ENCODE results near the gene LYPD6.

DNA sequence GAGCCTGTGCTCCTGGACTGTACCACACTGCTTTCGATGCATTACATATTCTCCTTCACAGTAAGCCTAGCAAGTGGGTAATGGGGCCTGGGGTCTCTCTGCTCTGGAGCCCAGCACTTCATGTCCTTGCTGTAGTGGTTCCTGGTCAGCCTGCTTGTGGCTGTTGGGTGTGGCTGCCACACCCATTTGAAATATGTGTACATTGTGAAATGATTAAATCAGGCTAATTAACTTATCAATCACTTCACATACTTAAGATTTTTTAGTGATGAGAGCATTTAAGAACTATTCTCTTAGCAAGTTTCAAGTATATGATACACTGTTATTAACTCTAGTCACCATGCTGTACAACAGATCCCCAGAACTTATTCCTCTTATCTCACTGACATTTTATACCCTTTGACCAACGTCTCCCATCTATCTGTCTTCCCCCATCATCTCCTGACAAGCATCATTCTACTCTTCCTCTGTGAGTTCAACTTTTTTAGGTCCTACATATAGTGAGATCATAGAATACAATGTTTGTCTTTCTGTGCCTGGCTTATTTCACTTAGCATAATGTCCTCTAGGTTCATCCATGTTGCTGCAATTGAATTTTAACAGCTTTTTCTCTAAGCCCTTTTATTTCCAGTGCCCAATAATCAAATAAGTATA lies 92.1 kb downstream of the LYPD6 start:
- TF ChIP-seq, protein P1, sequence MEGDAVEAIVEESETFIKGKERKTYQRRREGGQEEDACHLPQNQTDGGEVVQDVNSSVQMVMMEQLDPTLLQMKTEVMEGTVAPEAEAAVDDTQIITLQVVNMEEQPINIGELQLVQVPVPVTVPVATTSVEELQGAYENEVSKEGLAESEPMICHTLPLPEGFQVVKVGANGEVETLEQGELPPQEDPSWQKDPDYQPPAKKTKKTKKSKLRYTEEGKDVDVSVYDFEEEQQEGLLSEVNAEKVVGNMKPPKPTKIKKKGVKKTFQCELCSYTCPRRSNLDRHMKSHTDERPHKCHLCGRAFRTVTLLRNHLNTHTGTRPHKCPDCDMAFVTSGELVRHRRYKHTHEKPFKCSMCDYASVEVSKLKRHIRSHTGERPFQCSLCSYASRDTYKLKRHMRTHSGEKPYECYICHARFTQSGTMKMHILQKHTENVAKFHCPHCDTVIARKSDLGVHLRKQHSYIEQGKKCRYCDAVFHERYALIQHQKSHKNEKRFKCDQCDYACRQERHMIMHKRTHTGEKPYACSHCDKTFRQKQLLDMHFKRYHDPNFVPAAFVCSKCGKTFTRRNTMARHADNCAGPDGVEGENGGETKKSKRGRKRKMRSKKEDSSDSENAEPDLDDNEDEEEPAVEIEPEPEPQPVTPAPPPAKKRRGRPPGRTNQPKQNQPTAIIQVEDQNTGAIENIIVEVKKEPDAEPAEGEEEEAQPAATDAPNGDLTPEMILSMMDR (IDR thresholded peaks at IDR 0.05; ENCODE audit: insufficient read depth, low read length): no peak
- TF ChIP-seq, protein P2, sequence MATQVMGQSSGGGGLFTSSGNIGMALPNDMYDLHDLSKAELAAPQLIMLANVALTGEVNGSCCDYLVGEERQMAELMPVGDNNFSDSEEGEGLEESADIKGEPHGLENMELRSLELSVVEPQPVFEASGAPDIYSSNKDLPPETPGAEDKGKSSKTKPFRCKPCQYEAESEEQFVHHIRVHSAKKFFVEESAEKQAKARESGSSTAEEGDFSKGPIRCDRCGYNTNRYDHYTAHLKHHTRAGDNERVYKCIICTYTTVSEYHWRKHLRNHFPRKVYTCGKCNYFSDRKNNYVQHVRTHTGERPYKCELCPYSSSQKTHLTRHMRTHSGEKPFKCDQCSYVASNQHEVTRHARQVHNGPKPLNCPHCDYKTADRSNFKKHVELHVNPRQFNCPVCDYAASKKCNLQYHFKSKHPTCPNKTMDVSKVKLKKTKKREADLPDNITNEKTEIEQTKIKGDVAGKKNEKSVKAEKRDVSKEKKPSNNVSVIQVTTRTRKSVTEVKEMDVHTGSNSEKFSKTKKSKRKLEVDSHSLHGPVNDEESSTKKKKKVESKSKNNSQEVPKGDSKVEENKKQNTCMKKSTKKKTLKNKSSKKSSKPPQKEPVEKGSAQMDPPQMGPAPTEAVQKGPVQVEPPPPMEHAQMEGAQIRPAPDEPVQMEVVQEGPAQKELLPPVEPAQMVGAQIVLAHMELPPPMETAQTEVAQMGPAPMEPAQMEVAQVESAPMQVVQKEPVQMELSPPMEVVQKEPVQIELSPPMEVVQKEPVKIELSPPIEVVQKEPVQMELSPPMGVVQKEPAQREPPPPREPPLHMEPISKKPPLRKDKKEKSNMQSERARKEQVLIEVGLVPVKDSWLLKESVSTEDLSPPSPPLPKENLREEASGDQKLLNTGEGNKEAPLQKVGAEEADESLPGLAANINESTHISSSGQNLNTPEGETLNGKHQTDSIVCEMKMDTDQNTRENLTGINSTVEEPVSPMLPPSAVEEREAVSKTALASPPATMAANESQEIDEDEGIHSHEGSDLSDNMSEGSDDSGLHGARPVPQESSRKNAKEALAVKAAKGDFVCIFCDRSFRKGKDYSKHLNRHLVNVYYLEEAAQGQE (IDR thresholded peaks at IDR 0.05; ENCODE audit: insufficient replicate concordance, low read depth): no peak
- no peak for TF ChIP-seq POLR2AphosphoS5 (IDR thresholded peaks at IDR 0.05; ENCODE audit: low read depth)
- TF ChIP-seq GABPA (IDR thresholded peaks at IDR 0.05; ENCODE audit: low read depth): no peak

All from HL-60 (cell line).